HEK293 (cell line): ENCODE measurements around the gene RASL12.

Experiments used
- CTCF ChIA-PET: fragments of 350-600 bp; formaldehyde crosslinking; extraction: SDS; loops from one replicate; lab custom pipeline; 2021; ENCODE audit warnings: antibody characterized with exemption; lab: Yijun Ruan, JAX
- POLR2A ChIA-PET: fragments of 300-600 bp; formaldehyde crosslinking; extraction: SDS; loops from one replicate; lab custom pipeline; 2020; ENCODE audit warnings: antibody characterized with exemption, inconsistent platforms; lab: Yijun Ruan, JAX
- H3K27ac ChIP-seq: fragments of 200-500 bp; sonication (Bioruptor generic); 2 replicates; pipeline ENCODE4 v1.5.1; 2014; ENCODE audit warnings: low read depth, low read length, control low read depth, inconsistent platforms; ENCODE audit errors: extremely low read depth
- H3K36me3 ChIP-seq, 2 experiments: fragments of 200-500 bp in 1 of 2; sonication (Bioruptor generic) in 1 of 2; 1 replicate in 1 of 2; 2 replicates in 1 of 2; pipeline ENCODE4 v1.5.1; 2014 to 2017; ENCODE audit warnings: inconsistent platforms in 2 of 2, low read length in 2 of 2; ENCODE audit not compliant: control insufficient read depth in 2 of 2, insufficient read depth in 1 of 2
- H3K4me1 ChIP-seq: fragments of 200-500 bp; sonication (Bioruptor generic); 2 replicates; pipeline ENCODE4 v1.5.1; 2014; ENCODE audit warnings: mild to moderate bottlenecking, low read length, inconsistent platforms; ENCODE audit not compliant: control insufficient read depth, insufficient read depth
- H3K4me3 ChIP-seq: 2 replicates; pipeline ENCODE4 v1.5.1; 2011; ENCODE audit warnings: low read depth, mild to moderate bottlenecking, control low read depth, low read length, moderate library complexity
- H3K9me3 ChIP-seq: fragments of 200-500 bp; sonication (Bioruptor generic); 2 replicates; pipeline ENCODE4 v1.5.1; 2014; ENCODE audit warnings: low read depth, low read length, inconsistent platforms; ENCODE audit not compliant: control insufficient read depth, insufficient read depth
- BCL11B ChIP-seq: fragments of 450-650 bp; formaldehyde crosslinking; IDR thresholded peaks from 2 replicates; pipeline ENCODE4 v1.5.1; 2016; ENCODE audit warnings: low read depth, missing biosample characterization, missing genetic modification characterization
- BCL6B ChIP-seq: fragments of 450-650 bp; formaldehyde crosslinking; IDR thresholded peaks from 2 replicates; pipeline ENCODE4 v1.5.1; 2017; ENCODE audit warnings: missing biosample characterization, missing genetic modification characterization
- EGR2 ChIP-seq: fragments of 450-650 bp; formaldehyde crosslinking; IDR thresholded peaks from 2 replicates; pipeline ENCODE4 v1.5.1; 2016; ENCODE audit warnings: low read depth, missing biosample characterization, missing genetic modification characterization
- SALL2 ChIP-seq: fragments of 450-650 bp; formaldehyde crosslinking; IDR thresholded peaks from 2 replicates; pipeline ENCODE4 v1.5.0; 2017; ENCODE audit warnings: missing biosample characterization, mild to moderate bottlenecking, missing genetic modification characterization, borderline replicate concordance
- SCRT1 ChIP-seq: fragments of 450-650 bp; formaldehyde crosslinking; IDR thresholded peaks from 2 replicates; pipeline ENCODE4 v1.5.1; 2016; ENCODE audit warnings: missing biosample characterization, missing genetic modification characterization, borderline replicate concordance
- ZBTB20 ChIP-seq: fragments of 450-650 bp; formaldehyde crosslinking; IDR thresholded peaks from 2 replicates; pipeline ENCODE4 v1.5.1; 2016; ENCODE audit warnings: missing biosample characterization, missing genetic modification characterization
- ZBTB8A ChIP-seq: fragments of 450-650 bp; formaldehyde crosslinking; IDR thresholded peaks from 2 replicates; pipeline ENCODE4 v1.5.1; 2016; ENCODE audit warnings: missing biosample characterization, missing genetic modification characterization
- ZNF112 ChIP-seq: fragments of 450-650 bp; formaldehyde crosslinking; IDR thresholded peaks from 2 replicates; pipeline ENCODE4 v1.5.0; 2017; ENCODE audit warnings: missing biosample characterization, missing genetic modification characterization
- ZNF146 ChIP-seq: fragments of 450-650 bp; formaldehyde crosslinking; IDR thresholded peaks from 2 replicates; pipeline ENCODE4 v1.5.1; 2016; ENCODE audit warnings: missing biosample characterization, missing genetic modification characterization
- ZNF155 ChIP-seq: fragments of 450-650 bp; formaldehyde crosslinking; IDR thresholded peaks from 2 replicates; pipeline ENCODE4 v1.5.1; 2016; ENCODE audit warnings: missing biosample characterization, missing genetic modification characterization
- ZNF223 ChIP-seq: fragments of 450-650 bp; formaldehyde crosslinking; IDR thresholded peaks from 2 replicates; pipeline ENCODE4 v1.5.1; 2016; ENCODE audit warnings: missing biosample characterization, missing genetic modification characterization
- ZNF311 ChIP-seq: fragments of 450-650 bp; formaldehyde crosslinking; IDR thresholded peaks from 2 replicates; pipeline ENCODE4 v1.5.1; 2017; ENCODE audit warnings: missing biosample characterization, missing genetic modification characterization, borderline replicate concordance
- ZNF473 ChIP-seq: fragments of 450-650 bp; formaldehyde crosslinking; IDR thresholded peaks from 2 replicates; pipeline ENCODE4 v1.5.1; 2017; ENCODE audit warnings: missing biosample characterization, missing genetic modification characterization
- ZNF623 ChIP-seq: fragments of 450-650 bp; formaldehyde crosslinking; IDR thresholded peaks from 2 replicates; pipeline ENCODE4 v1.5.1; 2016; ENCODE audit warnings: missing biosample characterization, missing genetic modification characterization
- ZNF626 ChIP-seq: fragments of 450-650 bp; sonication (Bioruptor Pico); formaldehyde crosslinking; IDR thresholded peaks from 2 replicates; pipeline ENCODE4 v1.5.1; 2018; ENCODE audit warnings: missing biosample characterization, missing genetic modification characterization, inconsistent platforms
- ZNF701 ChIP-seq: fragments of 450-650 bp; formaldehyde crosslinking; IDR thresholded peaks from 2 replicates; pipeline ENCODE4 v1.5.1; 2016; ENCODE audit warnings: missing biosample characterization, missing genetic modification characterization
- ZNF768 ChIP-seq: fragments of 450-650 bp; formaldehyde crosslinking; IDR thresholded peaks from 2 replicates; pipeline ENCODE4 v1.5.1; 2018; ENCODE audit warnings: missing biosample characterization, mild to moderate bottlenecking, missing genetic modification characterization
- ZNF791 ChIP-seq: fragments of 450-650 bp; formaldehyde crosslinking; IDR thresholded peaks from 2 replicates; pipeline ENCODE4 v1.5.1; 2016; ENCODE audit warnings: missing biosample characterization, missing genetic modification characterization
- ZSCAN18 ChIP-seq: fragments of 450-650 bp; formaldehyde crosslinking; IDR thresholded peaks from 2 replicates; pipeline ENCODE4 v1.5.1; 2016; ENCODE audit warnings: missing biosample characterization, missing genetic modification characterization
- ZSCAN30 ChIP-seq: fragments of 450-650 bp; IDR thresholded peaks from 2 replicates; pipeline ENCODE4 v1.5.1; 2018; ENCODE audit warnings: missing biosample characterization, mild to moderate bottlenecking, missing genetic modification characterization, moderate library complexity

RASL12 gene

DNA sequence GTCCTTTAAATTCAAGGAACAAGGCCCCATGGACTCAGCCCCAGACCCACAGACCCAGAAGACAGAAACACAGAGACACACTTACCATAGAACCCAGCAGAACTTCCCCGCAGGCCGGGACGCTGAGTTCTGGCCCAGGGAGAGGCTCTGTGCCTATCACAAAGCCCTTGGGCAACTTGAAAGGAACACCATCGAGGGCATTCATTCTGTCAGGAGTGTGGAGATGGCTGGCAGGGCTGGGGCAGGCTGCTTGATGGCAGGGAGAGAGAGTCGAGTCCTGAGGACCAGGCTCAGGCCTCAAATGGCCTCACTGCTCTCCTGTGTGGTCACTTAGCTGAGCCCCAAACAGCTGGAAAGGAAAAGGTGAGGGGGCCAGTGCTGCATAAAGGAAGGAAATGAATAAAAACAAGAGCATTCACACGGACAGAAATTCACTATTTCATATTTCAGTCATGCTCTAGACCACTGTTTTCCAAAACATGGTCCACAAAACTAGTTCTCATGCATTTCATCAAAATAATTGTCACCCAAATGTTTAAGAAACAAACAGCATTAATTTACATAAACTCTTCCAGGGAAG is 38.3 kb upstream of the RASL12 start:
- Histone ChIP-seq H3K4me3 (no peak overlapping the region), H3K4me1 (no peaks in the 10 kb centered on the region), H3K36me3 (peaks cover 0 to 18% of the 10 kb centered on the region in 2 experiments; a peak in 2 of 3 replicates), H3K27ac (no peak overlapping the region), H3K9me3 (no peaks in the 10 kb centered on the region)
- TF ChIP-seq ZSCAN30 (tag by site-specific recombination), result no peak
- TF ChIP-seq SCRT1 (tag by site-specific recombination), result no peak
- TF ChIP-seq ZBTB8A (tag by site-specific recombination), result no peak
- TF ChIP-seq SALL2, result no peak
- no peak for TF ChIP-seq ZNF155
- TF ChIP-seq ZBTB20, result no peak
- no peak for TF ChIP-seq ZNF473 (tag by site-specific recombination)
- no peak for TF ChIP-seq ZNF112 (tag by site-specific recombination)
- TF ChIP-seq BCL6B (tag by site-specific recombination), result no peak
- TF ChIP-seq ZNF701 (tag by site-specific recombination), result no peak
- no peak for TF ChIP-seq ZNF146 (tag by site-specific recombination)
- no peak for TF ChIP-seq ZNF791
- no peak for TF ChIP-seq ZNF626 (tag by site-specific recombination)
- TF ChIP-seq ZNF623 (tag by site-specific recombination), result no peak
- TF ChIP-seq BCL11B (tag by site-specific recombination), result no peak
- TF ChIP-seq ZNF311 (tag by site-specific recombination), result no peak
- no peak for TF ChIP-seq ZSCAN18 (tag by site-specific recombination)
- POLR2A ChIA-PET, result no interaction called here
- CTCF ChIA-PET, result interaction anchor here (0.8 kb wide), 1 partner anchor 72 kb away, joined by 3 read pairs; no protein-coding TSS in a partner anchor

GRCh38 chr15:65105038-65105437 is 37.2 kb upstream of the RASL12 start:
- POLR2A ChIA-PET, result no interaction called here
- no peak overlapping the region for H3K27ac ChIP-seq
- no peaks in the 10 kb centered on the region for H3K4me1 ChIP-seq
- CTCF ChIA-PET, result interaction anchor here (0.7 to 1.1 kb wide), 2 partner anchors 10 to 18 kb away, joined by 3 read pairs; partner anchors contain the start of gene UBAP1L
- TF ChIP-seq ZNF223 (tag by site-specific recombination) (no peak), BCL11B (tag by site-specific recombination) (no peak), EGR2 (tag by site-specific recombination) (no peak)
- peaks cover 0 to 28% of the 10 kb centered on the region in 2 experiments; a peak in 2 of 3 replicates for H3K36me3 ChIP-seq
- no peak overlapping the region for H3K4me3 ChIP-seq
- no peaks in the 10 kb centered on the region for H3K9me3 ChIP-seq

DNA sequence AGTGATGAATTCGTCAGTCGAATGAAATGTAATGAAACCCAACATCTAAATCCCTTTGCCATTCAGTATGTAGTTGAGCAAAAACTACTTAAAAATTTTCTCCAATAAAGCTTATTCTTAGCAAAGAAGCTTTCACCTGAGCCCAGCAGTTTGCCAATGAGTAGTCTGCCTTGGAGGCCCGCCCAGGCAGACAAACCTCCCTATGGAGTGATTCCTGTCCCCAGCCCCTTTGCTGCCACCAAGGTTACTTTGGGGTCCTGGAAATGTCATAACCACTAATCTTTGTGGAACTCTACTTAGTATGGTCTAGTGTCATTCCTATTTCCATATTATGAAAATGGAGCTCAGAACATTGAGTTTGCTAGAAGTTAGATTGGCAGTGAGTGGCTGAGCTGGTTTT is 35.1 kb upstream of the RASL12 start:
- no peak overlapping the region for H3K4me3 ChIP-seq
- TF ChIP-seq ZNF768 (tag by site-specific recombination), result no peak
- no peak for TF ChIP-seq EGR2 (tag by site-specific recombination)
- H3K36me3 ChIP-seq, result peaks cover 0 to 45% of the 10 kb centered on the region in 2 experiments; a peak in 2 of 3 replicates
- H3K4me1 ChIP-seq, result no peaks in the 10 kb centered on the region
- CTCF ChIA-PET, result interaction anchor here (0.8 to 1.8 kb wide), 7 partner anchors 15 to 195 kb away, joined by 3 to 6 read pairs (median 4); no protein-coding TSS in a partner anchor
- POLR2A ChIA-PET, result no interaction called here
- H3K27ac ChIP-seq, result no peak overlapping the region
- no peaks in the 10 kb centered on the region for H3K9me3 ChIP-seq
